Liver (tissue), 9 donors: ENCODE measurements around the gene PUS1. TPM values are rescaled to one million over a fixed set of nuclear protein-coding genes. Genes with fewer than 3 reads are reported as not detected.
A peak's percentile ranks its signal among the peaks of the same experiment; 100 is the strongest.

Experiments
- DNase-seq: peaks from one replicate; pipeline ENCODE4 v3.0.0-alpha.2; 2017; ENCODE audit warnings: low spot score
- H3K27ac ChIP-seq, 2 donors: one replicate each; pipeline ENCODE4 v1.7.0; 2013; ENCODE audit warnings: inconsistent platforms in 2 of 2, low read length in 2 of 2, control low read depth in 1 of 2, low read depth in 1 of 2, mild to moderate bottlenecking in 1 of 2
- H3K27me3 ChIP-seq, 4 donors: one replicate each; pipeline versions ENCODE4 v1.6.1 to v1.7.0; 2013; ENCODE audit warnings: low read length in 3 of 4, inconsistent platforms in 1 of 4, mild to moderate bottlenecking in 1 of 4, moderate library complexity in 1 of 4; ENCODE audit not compliant: control insufficient read depth in 4 of 4, insufficient read depth in 4 of 4
- H3K36me3 ChIP-seq, 4 donors: one replicate each; pipeline versions ENCODE4 v1.6.1 to v1.7.0; 2013; ENCODE audit warnings: low read length in 3 of 4, mild to moderate bottlenecking in 3 of 4, low read depth in 1 of 4, moderate library complexity in 1 of 4; ENCODE audit not compliant: control insufficient read depth in 4 of 4, insufficient read depth in 3 of 4
- H3K4me1 ChIP-seq, 4 donors: one replicate each; pipeline versions ENCODE4 v1.6.1 to v1.7.0; 2013; ENCODE audit warnings: low read length in 3 of 4, mild to moderate bottlenecking in 3 of 4, moderate library complexity in 1 of 4; ENCODE audit not compliant: control insufficient read depth in 4 of 4, insufficient read depth in 4 of 4
- H3K4me3 ChIP-seq, 3 donors: one replicate each; pipeline versions ENCODE4 v1.6.1 to v1.7.0; 2013; ENCODE audit warnings: low read length in 3 of 3, control low read depth in 1 of 3, low read depth in 1 of 3, mild to moderate bottlenecking in 1 of 3
- H3K9ac ChIP-seq, 2 donors: one replicate each; pipeline ENCODE4 v1.7.0; 2013; ENCODE audit warnings: low read length in 2 of 2, mild to moderate bottlenecking in 2 of 2, moderate library complexity in 2 of 2, control low read depth in 1 of 2, low read depth in 1 of 2
- H3K9me3 ChIP-seq, 4 donors: one replicate each; pipeline versions ENCODE4 v1.6.1 to v1.7.0; 2013; ENCODE audit warnings: low read length in 3 of 4; ENCODE audit not compliant: control insufficient read depth in 4 of 4
- ATF3 ChIP-seq: IDR thresholded peaks from 2 replicates; pipeline ENCODE4 v1.6.1; 2016; ENCODE audit warnings: antibody characterized with exemption
- EGR1 ChIP-seq, 2 donors: IDR thresholded peaks; 2 replicates each; pipeline ENCODE4 v1.6.1; 2016 to 2018; ENCODE audit warnings: antibody characterized with exemption in 2 of 2, low read depth in 2 of 2
- FOXA1 ChIP-seq: IDR thresholded peaks from 2 replicates; pipeline ENCODE4 v1.6.1; 2016; ENCODE audit warnings: antibody characterized with exemption
- FOXA2 ChIP-seq: IDR thresholded peaks from 2 replicates; pipeline ENCODE4 v1.6.1; 2016; ENCODE audit warnings: antibody characterized with exemption
- GABPA ChIP-seq, 2 donors: IDR thresholded peaks in 1 of 2; conservative IDR thresholded peaks in 1 of 2; 2 replicates each; pipeline ENCODE4 v1.6.1; 2016; ENCODE audit warnings: antibody characterized with exemption in 2 of 2, mild to moderate bottlenecking in 1 of 2, moderate library complexity in 1 of 2
- HNF4A ChIP-seq, 2 donors: conservative IDR thresholded peaks; 2 replicates each; pipeline ENCODE4 v1.6.1; 2016; ENCODE audit warnings: antibody characterized with exemption in 2 of 2, mild to moderate bottlenecking in 2 of 2
- HNF4G ChIP-seq: IDR thresholded peaks from 2 replicates; pipeline ENCODE4 v1.6.1; 2016; ENCODE audit warnings: antibody characterized with exemption
- JUND ChIP-seq, 2 donors: IDR thresholded peaks; 2 replicates each; pipeline ENCODE4 v1.6.1; 2016; ENCODE audit warnings: antibody characterized with exemption in 2 of 2
- NR2F2 ChIP-seq: IDR thresholded peaks from 2 replicates; pipeline ENCODE4 v1.6.1; 2016; ENCODE audit warnings: antibody characterized with exemption
- REST ChIP-seq: IDR thresholded peaks from 2 replicates; pipeline ENCODE4 v1.6.1; 2016; ENCODE audit warnings: antibody characterized with exemption, mild to moderate bottlenecking
- RXRA ChIP-seq, 2 donors: IDR thresholded peaks; 2 replicates each; pipeline ENCODE4 v1.6.1; 2017 to 2018; ENCODE audit warnings: antibody characterized with exemption in 2 of 2, mild to moderate bottlenecking in 1 of 2
- SP1 ChIP-seq: IDR thresholded peaks from 2 replicates; pipeline ENCODE4 v1.6.1; 2018; ENCODE audit warnings: antibody characterized with exemption, mild to moderate bottlenecking
- TAF1 ChIP-seq: conservative IDR thresholded peaks from 2 replicates; pipeline ENCODE4 v1.6.1; 2016; ENCODE audit warnings: antibody characterized with exemption, mild to moderate bottlenecking
- YY1 ChIP-seq: IDR thresholded peaks from 2 replicates; pipeline ENCODE4 v1.6.1; 2016; ENCODE audit warnings: antibody characterized with exemption, mild to moderate bottlenecking
- WGBS: extraction: QIAGEN DNeasy Blood & Tissue Kit; methylation state at CpG from one replicate; pipeline ENCODE4 v1.1.7; 2013; 5-methylcytosine and 5-hydroxymethylcytosine counted together
- polyA plus RNA-seq, 2 donors: library from polyadenylated mRNA; stranded (reverse) in 1 of 2; unstranded in 1 of 2; fragments of 200-250 nt in 1 of 2; fragments of >200 nt in 1 of 2; fragmentation: Nextera tagmentation in 1 of 2; extraction: Ambion mirVana in 1 of 2; gene quantifications; one replicate each; pipeline versions ENCODE4 v1.2.1 to v1.2.3, GENCODE V29; 2013 to 2015
- total RNA-seq, 2 donors: library from RNA; depleted of rRNA; stranded (reverse); fragments of >200 nt; gene quantifications; one replicate each; pipeline ENCODE4 v1.2.3, GENCODE V29; 2014
- TF ChIP-seq, protein P1 (sequence below): IDR thresholded peaks from 2 replicates; pipeline ENCODE4 v1.6.1; 2016; ENCODE audit warnings: antibody characterized with exemption
- TF ChIP-seq, protein P2 (sequence below): IDR thresholded peaks from 2 replicates; pipeline ENCODE4 v1.6.1; 2016; ENCODE audit warnings: antibody characterized with exemption
- TF ChIP-seq, protein P3 (sequence below): fragments of 150-350 bp; IDR thresholded peaks from 2 replicates; pipeline ENCODE4 v1.5.1; 2017; ENCODE audit warnings: improper control_type of control experiment, low read depth, low read length; ENCODE audit not compliant: missing input control
- donor health status: healthy.
- donor health status: healthy.
- donor health status: healthy.
- donor health status: healthy.
- donor health status: healthy.

PUS1 gene
- total and polyA plus RNA-seq, 4 donors = 6.1 to 24.4 (median 10.7) TPM

DNA sequence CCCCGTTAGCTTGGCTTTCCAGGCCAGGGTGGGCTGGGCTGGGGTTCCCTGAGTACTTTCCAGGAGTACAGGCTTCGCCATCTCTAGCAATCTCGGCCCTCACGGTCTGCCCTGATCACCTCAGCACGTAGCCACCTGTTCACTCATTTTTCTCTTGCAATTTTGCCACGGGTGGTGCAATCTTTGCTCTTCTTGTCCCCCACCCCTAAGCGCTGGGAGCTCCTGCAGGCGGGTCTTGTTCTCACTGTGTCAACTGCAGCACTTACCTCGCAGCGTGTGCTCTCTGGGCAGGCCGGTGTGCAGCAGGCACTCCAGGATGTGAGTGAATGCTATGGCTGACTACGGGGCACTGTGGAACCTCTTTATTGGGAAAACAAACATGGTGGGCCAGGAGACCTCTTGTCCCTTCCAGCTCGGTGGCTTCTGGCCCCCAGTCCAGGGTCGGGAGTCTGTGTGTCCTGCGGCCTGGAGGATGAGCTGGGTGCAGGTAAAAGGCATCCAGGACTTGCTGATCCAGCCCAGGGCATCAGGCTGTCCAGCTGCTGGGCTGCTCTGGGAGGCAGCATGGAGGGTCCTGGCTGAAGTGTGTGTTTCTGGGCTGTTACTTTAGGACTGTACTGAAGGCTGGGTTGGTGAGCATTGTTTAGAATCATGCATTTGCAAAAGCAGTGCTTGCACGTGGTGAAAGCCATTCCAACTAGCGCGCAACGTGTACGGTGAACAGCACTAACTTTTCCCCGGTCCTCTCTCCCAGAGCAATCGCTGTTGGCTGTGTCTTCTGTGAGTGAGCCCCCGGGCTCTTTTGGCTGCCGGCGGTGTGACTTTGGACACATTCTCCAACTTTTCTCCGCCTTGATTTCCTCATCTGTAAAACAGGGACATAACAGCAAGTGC, 36.1 kb upstream of the PUS1 start:
- Histone ChIP-seq H3K4me1 (peaks cover 1 to 21% (median 12%) of the 10 kb centered on the region in 4 donors), H3K27ac (no peak overlapping the region), H3K36me3 (peaks cover 0 to 2% (median 0%) of the 10 kb centered on the region in 4 donors), H3K9ac (no peak overlapping the region), H3K4me3 (no peak overlapping the region), H3K27me3 (no peaks in the 10 kb centered on the region), H3K9me3 (no peaks in the 10 kb centered on the region)
- no peak for TF ChIP-seq RXRA (IDR thresholded peaks at IDR 0.05)
- TF ChIP-seq REST = no peak
- no peak for TF ChIP-seq NR2F2
- TF ChIP-seq HNF4A (conservative IDR thresholded peaks at IDR 0.05) = no peak
- no peak for TF ChIP-seq JUND (IDR thresholded peaks at IDR 0.05)
- 84% methylated on average over 26 of the region's 26 CpGs for WGBS
- peak; percentile 32 for DNase-seq

- 60% methylated on average over 18 of the region's 19 CpGs for WGBS
- TF ChIP-seq FOXA1 (no peak), GABPA (IDR thresholded peaks at IDR 0.05 in 1 of 2, conservative IDR thresholded peaks at IDR 0.05 in 1 of 2) (no peak), NR2F2 (no peak), RXRA (IDR thresholded peaks at IDR 0.05) (no peak), FOXA2 (no peak), SP1 (no peak), TAF1 (no peak), HNF4G (no peak), ATF3 (no peak), YY1 (no peak), EGR1 (IDR thresholded peaks at IDR 0.05; ENCODE audit: low read depth in 2 of 2) (no peak)
- TF ChIP-seq, protein P1, sequence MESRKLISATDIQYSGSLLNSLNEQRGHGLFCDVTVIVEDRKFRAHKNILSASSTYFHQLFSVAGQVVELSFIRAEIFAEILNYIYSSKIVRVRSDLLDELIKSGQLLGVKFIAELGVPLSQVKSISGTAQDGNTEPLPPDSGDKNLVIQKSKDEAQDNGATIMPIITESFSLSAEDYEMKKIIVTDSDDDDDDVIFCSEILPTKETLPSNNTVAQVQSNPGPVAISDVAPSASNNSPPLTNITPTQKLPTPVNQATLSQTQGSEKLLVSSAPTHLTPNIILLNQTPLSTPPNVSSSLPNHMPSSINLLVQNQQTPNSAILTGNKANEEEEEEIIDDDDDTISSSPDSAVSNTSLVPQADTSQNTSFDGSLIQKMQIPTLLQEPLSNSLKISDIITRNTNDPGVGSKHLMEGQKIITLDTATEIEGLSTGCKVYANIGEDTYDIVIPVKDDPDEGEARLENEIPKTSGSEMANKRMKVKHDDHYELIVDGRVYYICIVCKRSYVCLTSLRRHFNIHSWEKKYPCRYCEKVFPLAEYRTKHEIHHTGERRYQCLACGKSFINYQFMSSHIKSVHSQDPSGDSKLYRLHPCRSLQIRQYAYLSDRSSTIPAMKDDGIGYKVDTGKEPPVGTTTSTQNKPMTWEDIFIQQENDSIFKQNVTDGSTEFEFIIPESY = no peak
- TF ChIP-seq, protein P2, sequence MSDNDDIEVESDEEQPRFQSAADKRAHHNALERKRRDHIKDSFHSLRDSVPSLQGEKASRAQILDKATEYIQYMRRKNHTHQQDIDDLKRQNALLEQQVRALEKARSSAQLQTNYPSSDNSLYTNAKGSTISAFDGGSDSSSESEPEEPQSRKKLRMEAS = no peak
- TF ChIP-seq, protein P3, sequence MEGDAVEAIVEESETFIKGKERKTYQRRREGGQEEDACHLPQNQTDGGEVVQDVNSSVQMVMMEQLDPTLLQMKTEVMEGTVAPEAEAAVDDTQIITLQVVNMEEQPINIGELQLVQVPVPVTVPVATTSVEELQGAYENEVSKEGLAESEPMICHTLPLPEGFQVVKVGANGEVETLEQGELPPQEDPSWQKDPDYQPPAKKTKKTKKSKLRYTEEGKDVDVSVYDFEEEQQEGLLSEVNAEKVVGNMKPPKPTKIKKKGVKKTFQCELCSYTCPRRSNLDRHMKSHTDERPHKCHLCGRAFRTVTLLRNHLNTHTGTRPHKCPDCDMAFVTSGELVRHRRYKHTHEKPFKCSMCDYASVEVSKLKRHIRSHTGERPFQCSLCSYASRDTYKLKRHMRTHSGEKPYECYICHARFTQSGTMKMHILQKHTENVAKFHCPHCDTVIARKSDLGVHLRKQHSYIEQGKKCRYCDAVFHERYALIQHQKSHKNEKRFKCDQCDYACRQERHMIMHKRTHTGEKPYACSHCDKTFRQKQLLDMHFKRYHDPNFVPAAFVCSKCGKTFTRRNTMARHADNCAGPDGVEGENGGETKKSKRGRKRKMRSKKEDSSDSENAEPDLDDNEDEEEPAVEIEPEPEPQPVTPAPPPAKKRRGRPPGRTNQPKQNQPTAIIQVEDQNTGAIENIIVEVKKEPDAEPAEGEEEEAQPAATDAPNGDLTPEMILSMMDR = no peak
- no peak overlapping the region for H3K9ac ChIP-seq
Measured at GRCh38 chr12:131893605-131894312, 35.3 kb upstream of the PUS1 start.

More at GRCh38 chr12:131893605-131894312, 35.3 kb upstream of the PUS1 start:
- Histone ChIP-seq H3K36me3 (peaks cover 0 to 3% (median 0%) of the 10 kb centered on the region in 4 donors), H3K4me3 (peak overlapping the region in 1 of 3 donors; percentile 94), H3K4me1 (peaks cover 1 to 21% (median 13%) of the 10 kb centered on the region in 4 donors), H3K27me3 (no peaks in the 10 kb centered on the region), H3K9me3 (no peaks in the 10 kb centered on the region), H3K27ac (no peak overlapping the region)
- DNase-seq = no peak
